Adrenal gland (tissue), 12 donors: ENCODE data around the gene PRXL2C. TPM values are rescaled to one million over a fixed set of nuclear protein-coding genes. Genes with fewer than 3 reads are reported as not detected.
"Not testable (repeated sequence)": the region's sequence is repeated elsewhere in the genome, so short reads cannot be mapped to it uniquely, and the experiment has no call there.

ENCODE experiments used
- DNase-seq, 7 donors: peaks; one replicate each; pipeline ENCODE4 v3.0.0-alpha.2; 2019 to 2020
- H3K27ac ChIP-seq, 5 donors: fragments of 200-600 bp; sonication (generic) in 4 of 5; 1 replicate in 3 of 5; 2 replicates in 2 of 5; pipeline versions ENCODE4 v1.5.1 to v1.8.0; 2016 to 2020; ENCODE audit warnings: mild to moderate bottlenecking in 1 of 5
- H3K27me3 ChIP-seq: fragments of 200-600 bp; 2 replicates; pipeline ENCODE4 v1.8.0; 2021
- H3K36me3 ChIP-seq, 2 donors: fragments of 200-600 bp; replicated peaks in 1 of 2; 1 replicate in 1 of 2; 2 replicates in 1 of 2; pipeline versions ENCODE4 v1.5.1 to v1.8.0; 2018 to 2022
- H3K4me1 ChIP-seq, 2 donors: fragments of 200-600 bp; replicated peaks in 1 of 2; 1 replicate in 1 of 2; 2 replicates in 1 of 2; pipeline versions ENCODE4 v1.5.1 to v1.8.0; 2018 to 2021
- H3K4me3 ChIP-seq, 4 donors: fragments of 200-600 bp; sonication (generic) in 3 of 4; one replicate each; pipeline ENCODE4 v1.5.1; 2016 to 2018
- H3K9me3 ChIP-seq, 3 donors: fragments of 200-600 bp; sonication (generic) in 1 of 3; replicated peaks in 1 of 3; 1 replicate in 2 of 3; 2 replicates in 1 of 3; pipeline versions ENCODE4 v1.5.1 to v1.8.0; 2016 to 2021
- POLR2A ChIP-seq, 2 donors: fragments of 450-650 bp; IDR thresholded peaks; one replicate each; pipeline ENCODE4 v1.6.1; 2017; ENCODE audit warnings: antibody characterized with exemption in 2 of 2, mild to moderate bottlenecking in 2 of 2, moderate library complexity in 1 of 2
- WGBS, 4 donors: extraction: QIAGEN DNeasy Blood & Tissue Kit in 2 of 4; methylation state at CpG; one replicate each; pipeline versions ENCODE4 v1.1.5 to v1.1.7; 2013 to 2017; 5-methylcytosine and 5-hydroxymethylcytosine counted together
- intact Hi-C, 2 donors: fragments of 100-400 bp; cut with DNase I; formaldehyde crosslinking; loops; one replicate each; pipeline versions ENCODE4 v1.14.1 to v1.15.0; 2022 to 2023
- polyA plus RNA-seq, 3 donors: library from polyadenylated mRNA; stranded (reverse); fragments of 200-250 nt in 2 of 3; fragments of 350-450 nt in 1 of 3; fragmentation: Illumina TruSeq in 1 of 3; extraction: RNeasy Lipid Tissue Mini Kit (QIAGEN cat#74804) in 1 of 3; gene quantifications; one replicate each; pipeline ENCODE4 v1.2.3, GENCODE V29; 2013 to 2014
- total RNA-seq, 9 donors: library from RNA; depleted of rRNA in 4 of 9; stranded (reverse); fragments of >200 nt in 4 of 9; fragments of 120-200 nt in 1 of 9; fragmentation: NEBNext Ultra II Directional in 1 of 9; extraction: Animal tissue kit (Norgen Biotek cat#: 25700) in 1 of 9; gene quantifications; one replicate each; pipeline versions ENCODE4 v1.1.0 to v1.2.4, GENCODE V29; 2013 to 2023
- TF ChIP-seq, protein P1 (sequence below), 6 experiments: fragments of 450-650 bp in 4 of 6; fragments of 200-600 bp in 2 of 6; sonication (generic) in 1 of 6; IDR thresholded peaks; 1 replicate in 5 of 6; 2 replicates in 1 of 6; pipeline versions ENCODE4 v1.5.1 to v1.8.0; 2016 to 2021; ENCODE audit warnings: antibody characterized with exemption in 6 of 6, mild to moderate bottlenecking in 2 of 6, moderate library complexity in 1 of 6
- donor health status: healthy with polysubstance abuse.
- donor health status: Bipolar disorder and iron deficiency.
- donor health status: DM: yes; HTN: yes; CAD: no.
- donor health status: DM: no; HTN: no; CAD: no.
- donor health status: DM: no; HTN: no; CAD: no.
- donor health status: DM: yes; HTN: yes; CAD: no.

Gene PRXL2C
- total and polyA plus RNA-seq, 12 donors = 3.3 to 17.4 (median 9.6) TPM

DNA sequence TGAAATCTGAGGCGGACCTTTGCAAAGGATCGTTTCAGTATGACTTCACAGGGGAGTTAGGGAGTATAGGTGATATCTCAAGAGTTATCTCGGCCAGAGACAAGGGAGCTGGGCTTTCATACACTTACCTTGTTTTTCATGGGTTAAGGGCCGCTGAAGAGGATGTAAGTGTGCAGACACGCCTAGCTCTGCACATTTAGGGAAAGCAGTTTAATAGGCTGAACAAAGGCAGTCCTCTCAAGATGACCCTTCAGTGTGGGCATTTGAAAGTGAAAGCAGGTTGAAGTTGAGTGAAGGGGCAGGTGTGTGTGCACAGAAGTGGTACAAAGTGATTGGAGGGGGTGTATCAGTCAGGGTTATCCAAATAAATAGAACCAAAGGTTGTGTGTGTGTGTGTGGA is 33.1 kb upstream of the PRXL2C start:
- Histone ChIP-seq H3K9me3 (no peaks in the 10 kb centered on the region), H3K4me3 (no peak overlapping the region), H3K27me3 (no peaks in the 10 kb centered on the region), H3K4me1 (no peaks in the 10 kb centered on the region), H3K27ac (no peak overlapping the region), H3K36me3 (no peaks in the 10 kb centered on the region)
- TF ChIP-seq POLR2A (IDR thresholded peaks at IDR 0.05) = no peak
- TF ChIP-seq, protein P1, sequence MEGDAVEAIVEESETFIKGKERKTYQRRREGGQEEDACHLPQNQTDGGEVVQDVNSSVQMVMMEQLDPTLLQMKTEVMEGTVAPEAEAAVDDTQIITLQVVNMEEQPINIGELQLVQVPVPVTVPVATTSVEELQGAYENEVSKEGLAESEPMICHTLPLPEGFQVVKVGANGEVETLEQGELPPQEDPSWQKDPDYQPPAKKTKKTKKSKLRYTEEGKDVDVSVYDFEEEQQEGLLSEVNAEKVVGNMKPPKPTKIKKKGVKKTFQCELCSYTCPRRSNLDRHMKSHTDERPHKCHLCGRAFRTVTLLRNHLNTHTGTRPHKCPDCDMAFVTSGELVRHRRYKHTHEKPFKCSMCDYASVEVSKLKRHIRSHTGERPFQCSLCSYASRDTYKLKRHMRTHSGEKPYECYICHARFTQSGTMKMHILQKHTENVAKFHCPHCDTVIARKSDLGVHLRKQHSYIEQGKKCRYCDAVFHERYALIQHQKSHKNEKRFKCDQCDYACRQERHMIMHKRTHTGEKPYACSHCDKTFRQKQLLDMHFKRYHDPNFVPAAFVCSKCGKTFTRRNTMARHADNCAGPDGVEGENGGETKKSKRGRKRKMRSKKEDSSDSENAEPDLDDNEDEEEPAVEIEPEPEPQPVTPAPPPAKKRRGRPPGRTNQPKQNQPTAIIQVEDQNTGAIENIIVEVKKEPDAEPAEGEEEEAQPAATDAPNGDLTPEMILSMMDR (IDR thresholded peaks at IDR 0.05) = no peak
- WGBS, 4 donors = 83 to 89% (median 86%) methylated on average over 5 of the region's 5 CpGs
- no peak for DNase-seq
- intact Hi-C loops = no loop called here

DNA sequence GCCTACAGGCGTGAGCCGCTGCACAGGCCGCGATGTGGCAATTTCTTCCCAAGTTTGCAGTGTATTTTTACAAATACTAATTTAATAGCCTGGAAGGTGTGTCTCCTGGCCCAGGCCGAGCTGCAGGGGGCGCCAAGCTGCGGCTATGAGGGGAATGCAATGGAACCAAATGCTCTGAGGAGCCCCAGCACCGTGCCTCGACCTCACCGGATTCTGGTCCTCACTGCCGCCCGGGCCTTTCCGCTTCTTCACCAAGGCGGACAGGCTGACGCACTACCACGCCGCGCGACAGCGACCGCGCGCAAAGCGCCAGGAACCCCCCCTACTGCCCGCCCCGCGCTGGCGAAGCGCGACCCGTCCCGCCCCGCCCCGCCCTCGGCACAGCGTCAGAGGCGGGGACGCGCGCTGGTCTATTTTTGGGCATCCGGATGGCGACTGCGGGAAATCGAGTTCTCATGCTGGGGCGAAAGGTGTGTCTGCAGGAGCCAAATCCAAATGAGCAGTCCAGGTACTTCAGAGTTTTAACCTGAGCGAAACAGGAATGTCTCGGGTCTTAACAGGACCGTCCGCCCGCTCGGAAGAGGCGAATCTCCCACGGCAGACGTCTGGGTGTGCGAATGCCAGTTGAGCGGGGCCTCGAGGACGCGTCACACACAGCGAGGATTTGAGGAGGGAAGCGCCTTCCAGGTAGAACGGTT is 31.7 kb upstream of the PRXL2C start:
- TF ChIP-seq, protein P1 (IDR thresholded peaks at IDR 0.05) = peak in 5 of 6 experiments; percentile 16 to 51 (median 38)
- TF ChIP-seq POLR2A (IDR thresholded peaks at IDR 0.05) = peak in 1 of 2 donors; percentile 19
- H3K9me3 ChIP-seq = no peaks in the 10 kb centered on the region
- 2 to 9% (median 5%) methylated on average over 15 to 62 of the region's 62 CpGs for WGBS, 4 donors

DNA sequence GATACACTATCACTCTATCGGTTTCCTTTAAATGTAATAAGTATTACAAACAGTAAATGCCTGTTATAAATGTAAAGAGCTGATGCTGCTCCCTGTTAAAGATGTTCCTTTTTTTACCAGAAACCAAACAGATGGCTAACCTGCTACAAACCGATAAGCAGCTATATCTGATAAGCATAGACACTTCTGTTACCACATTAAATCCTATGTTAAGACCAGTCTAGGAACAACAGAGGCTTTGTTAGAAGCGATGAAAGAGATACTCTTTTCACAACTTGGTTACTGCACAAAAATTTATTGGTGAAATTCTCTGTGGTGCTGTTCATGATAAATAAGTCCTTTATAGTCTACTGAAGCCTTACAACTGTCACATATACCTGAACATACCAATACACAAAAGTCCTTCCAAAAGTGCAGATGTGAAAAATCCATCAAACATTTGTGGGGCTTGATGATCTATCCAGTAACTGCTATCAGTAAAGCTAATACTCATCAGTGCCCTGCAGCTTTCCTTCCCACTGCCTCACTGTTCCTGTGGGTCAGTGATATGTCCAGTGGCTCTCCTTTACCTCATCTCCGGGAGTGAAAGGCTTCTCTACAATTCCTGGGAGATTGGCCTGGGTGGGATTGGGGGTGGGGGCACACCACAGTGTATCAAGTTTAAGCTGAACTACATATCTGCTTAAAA is 25.8 kb upstream of the PRXL2C start:
- no peak for DNase-seq
- Histone ChIP-seq H3K4me3 (no peak overlapping the region), H3K36me3 (no peaks in the 10 kb centered on the region), H3K9me3 (no peaks in the 10 kb centered on the region), H3K4me1 (no peaks in the 10 kb centered on the region), H3K27ac (no peak overlapping the region), H3K27me3 (no peaks in the 10 kb centered on the region)
- intact Hi-C loops = no loop called here
- TF ChIP-seq, protein P1 (IDR thresholded peaks at IDR 0.05) = no peak
- no peak for TF ChIP-seq POLR2A (IDR thresholded peaks at IDR 0.05)
- 51 to 67% (median 62%) methylated on average over 4 of the region's 4 CpGs for WGBS, 4 donors

More for the DNA sequence above, 31.7 kb upstream of the PRXL2C start:
- H3K27me3 ChIP-seq = no peaks in the 10 kb centered on the region
- no peaks in the 10 kb centered on the region for H3K36me3 ChIP-seq
- intact Hi-C loops = no loop called here
- peak overlapping the region in 2 of 4 donors; percentile 13 to 77 for H3K4me3 ChIP-seq
- H3K27ac ChIP-seq = peak overlapping the region in 2 of 5 donors; percentile 61 to 76
- DNase-seq = peak; percentile 74 to 90 (median 78)
- no peaks in the 10 kb centered on the region for H3K4me1 ChIP-seq

DNA sequence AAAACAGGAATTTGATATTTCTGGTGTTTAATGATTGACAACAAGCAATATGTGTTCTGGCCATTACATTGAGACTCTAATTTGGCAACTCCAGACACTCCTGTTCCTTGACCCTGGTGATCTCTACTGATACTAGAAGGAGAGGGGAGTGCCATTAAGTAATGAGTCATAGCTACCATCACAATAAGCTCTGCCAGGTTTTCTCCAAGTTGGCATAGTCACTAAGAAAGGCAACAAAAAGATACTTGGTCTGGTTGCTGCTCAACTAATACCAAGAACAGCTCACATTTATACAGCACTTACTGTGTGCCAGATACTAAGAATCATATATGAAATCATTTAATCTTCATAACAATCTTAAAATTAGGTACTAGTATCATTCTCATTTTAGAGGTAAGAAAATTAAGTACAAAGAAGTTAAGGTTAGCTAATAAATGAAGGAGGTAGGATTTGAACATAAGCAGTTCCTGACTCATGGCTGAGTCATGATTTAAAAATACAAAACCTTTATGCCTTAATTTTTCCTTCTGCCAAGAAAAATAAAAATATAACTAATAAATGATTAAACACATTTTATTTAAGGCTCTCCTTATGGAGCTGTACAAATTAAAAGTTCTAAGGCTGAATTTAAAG is 19.9 kb upstream of the PRXL2C start:
- intact Hi-C loops = no loop called here
- TF ChIP-seq, protein P1 (IDR thresholded peaks at IDR 0.05) = no peak
- no peak for TF ChIP-seq POLR2A (IDR thresholded peaks at IDR 0.05)
- H3K4me1 ChIP-seq = no peaks in the 10 kb centered on the region

DNA sequence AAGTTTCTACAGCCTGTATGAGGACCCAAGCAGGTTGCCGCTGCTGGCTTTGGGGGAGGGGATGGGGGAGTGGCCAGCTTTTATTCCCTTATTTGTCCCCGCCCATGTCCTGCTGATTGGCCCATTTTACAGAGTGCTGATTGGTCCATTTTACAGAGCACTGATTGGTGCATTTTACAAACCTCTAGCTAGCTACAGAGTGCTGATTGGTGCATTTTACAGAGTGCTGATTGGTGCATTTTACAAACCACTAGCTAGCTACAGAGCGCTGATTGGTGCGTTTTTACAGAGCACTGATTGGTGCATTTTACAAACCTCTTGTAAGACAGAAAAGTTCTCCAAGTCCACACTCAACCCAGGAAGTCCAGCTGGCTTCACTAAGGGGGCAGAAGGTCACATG is 18.7 kb upstream of the PRXL2C start:
- H3K9me3 ChIP-seq, H3K27me3 ChIP-seq, H3K4me1 ChIP-seq, H3K27ac ChIP-seq, intact Hi-C loops, H3K4me3 ChIP-seq, DNase-seq, H3K36me3 ChIP-seq: not testable (repeated sequence)
- WGBS, 4 donors = 64 to 94% (median 90%) methylated on average over 3 to 4 of the region's 4 CpGs

More for the DNA sequence above, 19.9 kb upstream of the PRXL2C start:
- no peaks in the 10 kb centered on the region for H3K9me3 ChIP-seq
- no peak for DNase-seq
- H3K27me3 ChIP-seq = no peaks in the 10 kb centered on the region
- no peak overlapping the region for H3K4me3 ChIP-seq
- H3K36me3 ChIP-seq = no peaks in the 10 kb centered on the region
- H3K27ac ChIP-seq = no peak overlapping the region
